GM12873 (cell line): Measurements from ENCODE around the gene ATCAY.

Source experiments
- CTCF ChIP-seq: IDR thresholded peaks from 2 replicates; pipeline ENCODE4 v1.5.1; 2012; ENCODE audit warnings: low read depth, mild to moderate bottlenecking, moderate library complexity, low read length, control low read depth; ENCODE audit not compliant: insufficient read depth; ENCODE audit errors: missing control alignments

The ATCAY gene

GRCh38 chr19:3849092-3849491 is 31.4 kb upstream of the ATCAY start:
- TF ChIP-seq CTCF, result peak; percentile 65

- TF ChIP-seq CTCF, result no peak
Observed at GRCh38 chr19:3849787-3850186, 30.7 kb upstream of the ATCAY start.

- no peak for TF ChIP-seq CTCF
Observed at GRCh38 chr19:3850320-3850972, 30.0 kb upstream of the ATCAY start.

GRCh38 chr19:3851254-3852176 is 29.0 kb upstream of the ATCAY start:
- no peak for TF ChIP-seq CTCF

- no peak for TF ChIP-seq CTCF
Observed at GRCh38 chr19:3852177-3852511, 28.3 kb upstream of the ATCAY start.

- peak; percentile 48 for TF ChIP-seq CTCF
Observed at GRCh38 chr19:3852614-3853254, 27.8 kb upstream of the ATCAY start.

GRCh38 chr19:3855320-3855719 is 25.2 kb upstream of the ATCAY start:
- no peak for TF ChIP-seq CTCF
